ENCODE data around the gene GNS.

DNA sequence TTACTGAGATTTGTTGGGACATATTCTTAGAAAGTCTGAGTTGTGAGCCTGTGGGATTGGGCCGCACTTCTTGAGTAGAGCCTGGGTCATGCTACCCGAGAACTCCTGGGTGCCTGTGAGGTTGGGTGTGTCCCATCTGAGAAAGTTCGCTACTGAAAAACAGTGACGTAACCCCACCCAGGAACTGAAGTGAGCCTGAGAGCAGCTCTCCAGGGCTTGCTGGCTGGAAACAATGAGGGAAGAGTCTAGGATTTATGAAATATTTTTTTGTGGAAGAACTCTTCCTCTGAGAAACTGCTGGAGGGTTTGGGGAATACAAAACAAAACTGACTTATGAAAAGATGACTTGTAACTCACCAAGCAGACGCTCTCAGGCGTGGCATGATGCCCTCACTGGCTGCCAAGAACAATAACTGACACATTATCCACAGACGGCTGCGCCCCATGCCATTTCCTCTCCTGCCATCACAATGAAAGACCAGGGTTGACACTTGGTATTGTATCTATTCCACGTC is 79.7 kb downstream of the GNS start:
- TF ChIP-seq CTCF (IDR thresholded peaks at IDR 0.05) (no peak), POLR2A (IDR thresholded peaks at IDR 0.05) (no peak), EP300 (IDR thresholded peaks at IDR 0.05) (no peak)

Data from ovary (tissue), 3 donors.